Testis (tissue), 3 donors: ENCODE results near the gene KCP. TPM values are rescaled to one million over a fixed set of nuclear protein-coding genes. Genes with fewer than 3 reads are reported as not detected.

ENCODE experiments used
- DNase-seq: peaks from one replicate; pipeline ENCODE4 v3.0.0-alpha.2; 2019
- H3K27ac ChIP-seq, 2 donors: fragments of 200-600 bp; sonication (generic); one replicate each; pipeline ENCODE4 v1.5.1; 2019
- H3K27me3 ChIP-seq: fragments of 200-600 bp; sonication (generic); one replicate; pipeline ENCODE4 v1.5.1; 2019
- H3K36me3 ChIP-seq: fragments of 200-600 bp; sonication (generic); one replicate; pipeline ENCODE4 v1.5.1; 2017; ENCODE audit warnings: low read depth; ENCODE audit errors: missing control alignments
- H3K4me1 ChIP-seq: fragments of 200-600 bp; sonication (generic); one replicate; pipeline ENCODE4 v1.5.1; 2019
- H3K4me3 ChIP-seq, 2 donors: fragments of 200-600 bp; sonication (generic); one replicate each; pipeline ENCODE4 v1.5.1; 2017 to 2019
- H3K9me3 ChIP-seq: fragments of 200-600 bp; sonication (generic); one replicate; pipeline ENCODE4 v1.5.1; 2017
- CTCF ChIP-seq, 3 experiments: fragments of 450-650 bp in 2 of 3; fragments of 200-600 bp in 1 of 3; sonication (generic) in 1 of 3; IDR thresholded peaks; one replicate each; pipeline ENCODE4 v1.5.1; 2016 to 2019; ENCODE audit warnings: antibody characterized with exemption in 3 of 3, mild to moderate bottlenecking in 2 of 3, moderate library complexity in 1 of 3
- POLR2A ChIP-seq: fragments of 450-650 bp; IDR thresholded peaks from one replicate; pipeline ENCODE4 v1.6.1; 2017; ENCODE audit warnings: antibody characterized with exemption, mild to moderate bottlenecking, moderate library complexity
- WGBS, 2 donors: methylation state at CpG; one replicate each; pipeline ENCODE4 v1.1.5; 2018; 5-methylcytosine and 5-hydroxymethylcytosine counted together
- intact Hi-C: fragments of 100-400 bp; cut with DNase I; formaldehyde crosslinking; loops from one replicate; pipeline ENCODE4 v1.15.1; 2023; ENCODE audit warnings: low total_unique reads
- polyA plus RNA-seq: library from polyadenylated mRNA; stranded (reverse); fragments of 350-450 nt; fragmentation: Illumina TruSeq; extraction: RNeasy Lipid Tissue Mini Kit (QIAGEN cat#74804); gene quantifications from one replicate; pipeline ENCODE4 v1.2.3, GENCODE V29; 2014; ENCODE audit warnings: low read depth, low replicate concordance; ENCODE audit not compliant: insufficient read depth
- total RNA-seq, 2 donors: library from RNA; depleted of rRNA; stranded (reverse); fragments of >200 nt; gene quantifications; one replicate each; pipeline ENCODE4 v1.2.3, GENCODE V29; 2016

KCP gene
- total and polyA plus RNA-seq, 3 donors from 2014 or later, result 0.68 to 1.4 (median 1.2) TPM

DNA sequence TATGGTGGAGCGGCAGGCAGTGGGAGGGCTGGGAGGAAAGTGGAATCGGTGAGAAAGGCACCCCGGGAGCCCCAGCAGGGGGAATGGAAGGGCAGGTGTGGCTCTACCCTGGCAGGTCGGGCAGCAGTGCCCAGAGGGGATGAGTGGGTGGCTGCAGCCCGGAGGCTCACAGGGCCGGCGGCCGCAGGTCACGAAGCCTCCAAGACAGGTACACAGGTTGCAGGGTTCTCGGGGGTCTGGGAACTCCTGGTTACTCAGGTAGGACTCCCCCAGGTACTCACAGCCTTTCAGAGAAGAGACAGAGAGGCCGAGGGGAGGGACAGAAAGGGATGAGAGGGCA lies 21.8 kb downstream of the KCP start:
- no peak for TF ChIP-seq POLR2A
- TF ChIP-seq CTCF (IDR thresholded peaks at IDR 0.05), result no peak
- intact Hi-C loops, result loop anchor here (10.0 kb wide), 1 partner anchor 274 kb away; no protein-coding TSS in a partner anchor

GRCh38 chr7:128888039-128888755 lies 22.3 kb downstream of the KCP start:
- H3K4me3 ChIP-seq, result no peak overlapping the region
- H3K27me3 ChIP-seq, result no peaks in the 10 kb centered on the region

More for the DNA sequence above, 21.8 kb downstream of the KCP start:
- Histone ChIP-seq H3K4me3 (no peak overlapping the region), H3K36me3 (no peaks in the 10 kb centered on the region), H3K27ac (no peak overlapping the region), H3K9me3 (no peaks in the 10 kb centered on the region), H3K27me3 (no peaks in the 10 kb centered on the region), H3K4me1 (no peaks in the 10 kb centered on the region)
- no peak for DNase-seq
- WGBS, 2 donors, result 75 to 86% methylated on average over 11 of the region's 11 CpGs

GRCh38 chr7:128887169-128888038 lies 23.1 kb downstream of the KCP start:
- Histone ChIP-seq H3K4me1 (no peaks in the 10 kb centered on the region), H3K4me3 (no peak overlapping the region), H3K9me3 (no peaks in the 10 kb centered on the region), H3K27me3 (no peaks in the 10 kb centered on the region), H3K36me3 (no peaks in the 10 kb centered on the region), H3K27ac (no peak overlapping the region)
- DNase-seq, result no peak
- TF ChIP-seq CTCF (IDR thresholded peaks at IDR 0.05) (no peak), POLR2A (no peak)
- intact Hi-C loops, result loop anchor here (10.0 kb wide), 1 partner anchor 273 kb away; no protein-coding TSS in a partner anchor
- WGBS, 2 donors, result 86 to 91% methylated on average over 6 to 7 of the region's 7 CpGs

More at GRCh38 chr7:128888039-128888755, 22.3 kb downstream of the KCP start:
- WGBS, 2 donors, result 85 to 87% methylated on average over 6 to 7 of the region's 7 CpGs
- H3K4me1 ChIP-seq, result no peaks in the 10 kb centered on the region
- no peaks in the 10 kb centered on the region for H3K36me3 ChIP-seq
- intact Hi-C loops, result loop anchor here (10.0 kb wide), 1 partner anchor 273 kb away; no protein-coding TSS in a partner anchor
- DNase-seq, result no peak
- H3K9me3 ChIP-seq, result no peaks in the 10 kb centered on the region
- TF ChIP-seq POLR2A (no peak), CTCF (IDR thresholded peaks at IDR 0.05) (no peak)
- H3K27ac ChIP-seq, result no peak overlapping the region

DNA sequence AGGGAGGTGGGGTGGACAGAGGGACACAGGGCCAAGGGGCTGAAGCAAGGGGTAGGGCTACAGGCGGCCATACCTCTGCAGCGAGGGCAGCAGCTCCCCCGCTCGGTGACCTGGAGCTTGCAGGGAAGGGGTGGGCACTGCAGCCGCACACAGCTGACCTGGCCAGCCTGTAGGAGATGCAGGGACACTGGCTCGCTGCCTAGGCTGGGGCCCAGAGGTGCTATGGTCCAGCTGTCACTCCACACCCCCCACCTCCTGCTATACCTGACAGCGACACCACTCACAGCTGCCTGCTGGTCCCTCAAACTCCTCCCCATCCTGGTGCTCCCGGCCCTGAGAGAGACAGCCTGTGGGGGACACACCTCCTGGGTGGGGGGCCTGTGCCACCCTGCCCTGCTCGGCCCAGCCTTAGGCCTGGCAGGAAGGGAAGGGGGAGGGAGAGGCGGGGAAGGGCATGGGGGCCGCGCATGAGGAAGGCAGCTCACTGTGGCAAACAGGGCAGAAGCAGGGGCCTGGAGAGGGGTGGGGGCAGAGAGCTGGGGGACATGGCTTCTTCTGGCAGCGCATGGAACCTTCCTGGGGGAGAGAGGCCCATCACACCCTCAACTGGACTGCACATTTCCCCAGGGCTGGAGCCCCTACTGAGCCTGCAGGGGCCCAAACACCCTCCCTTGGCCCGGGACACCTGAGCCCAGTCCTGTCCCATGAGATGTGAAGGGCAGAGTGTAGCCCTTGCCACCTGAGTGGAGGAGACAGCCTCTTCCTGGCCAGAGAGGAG lies 23.9 kb downstream of the KCP start:
- Histone ChIP-seq H3K9me3 (no peaks in the 10 kb centered on the region), H3K36me3 (no peaks in the 10 kb centered on the region), H3K27me3 (no peaks in the 10 kb centered on the region), H3K27ac (no peak overlapping the region), H3K4me1 (no peaks in the 10 kb centered on the region), H3K4me3 (no peak overlapping the region)
- no peak for TF ChIP-seq POLR2A
- TF ChIP-seq CTCF (IDR thresholded peaks at IDR 0.05), result no peak
- intact Hi-C loops, result loop anchor here (10.0 kb wide), 1 partner anchor 272 kb away; no protein-coding TSS in a partner anchor
- DNase-seq, result no peak
- WGBS, 2 donors, result 69 to 74% methylated on average over 7 to 12 of the region's 14 CpGs
